ENCODE data around the gene TFB2M.
A peak's percentile ranks its signal among the peaks of the same experiment; 100 is the strongest.

Gene TFB2M

GRCh38 chr1:246517391-246517790 is 48.7 kb downstream of the TFB2M start:
- no peak for DNase-seq (ENCODE audit: insufficient read length, low spot score)

GRCh38 chr1:246516126-246516525 is 49.9 kb downstream of the TFB2M start:
- DNase-seq (ENCODE audit: insufficient read length, low spot score): no peak
- FAIRE-seq: no peak

More at GRCh38 chr1:246517391-246517790, 48.7 kb downstream of the TFB2M start:
- FAIRE-seq: no peak

GRCh38 chr1:246515390-246516005 is 50.6 kb downstream of the TFB2M start:
- no peak for FAIRE-seq
- no peak for DNase-seq (ENCODE audit: insufficient read length, low spot score)

GRCh38 chr1:246513619-246514343 is 52.3 kb downstream of the TFB2M start:
- DNase-seq (ENCODE audit: insufficient read length, low spot score) (no peak), FAIRE-seq (no peak)

GRCh38 chr1:246513041-246513440 is 53.0 kb downstream of the TFB2M start:
- DNase-seq (ENCODE audit: insufficient read length, low spot score) (no peak), FAIRE-seq (no peak)

- FAIRE-seq: no peak
- DNase-seq (ENCODE audit: insufficient read length, low spot score): no peak
Measured at GRCh38 chr1:246512635-246513034, 53.4 kb downstream of the TFB2M start.

GRCh38 chr1:246512230-246512629 is 53.8 kb downstream of the TFB2M start:
- FAIRE-seq (no peak), DNase-seq (ENCODE audit: insufficient read length, low spot score) (no peak)

- DNase-seq (ENCODE audit: insufficient read length, low spot score) (no peak), FAIRE-seq (no peak)
Measured at GRCh38 chr1:246511203-246511602, 54.9 kb downstream of the TFB2M start.

GRCh38 chr1:246510147-246511030 is 55.7 kb downstream of the TFB2M start:
- FAIRE-seq (no peak), DNase-seq (ENCODE audit: insufficient read length, low spot score) (no peak)

GRCh38 chr1:246508897-246509688 is 57.0 kb downstream of the TFB2M start:
- FAIRE-seq (no peak), DNase-seq (ENCODE audit: insufficient read length, low spot score) (no peak)

- DNase-seq (ENCODE audit: insufficient read length, low spot score) (peak; percentile 88), FAIRE-seq (no peak)
Measured at GRCh38 chr1:246506674-246507481, 59.2 kb downstream of the TFB2M start, which contains the start of gene SMYD3. SMYD3 (minus strand) TSS chr1:246507279.

GRCh38 chr1:246506367-246506673 is 59.7 kb downstream of the TFB2M start:
- DNase-seq (ENCODE audit: insufficient read length, low spot score): no peak
- FAIRE-seq: no peak

- FAIRE-seq: no peak
- no peak for DNase-seq (ENCODE audit: insufficient read length, low spot score)
Measured at GRCh38 chr1:246503341-246503740, 62.7 kb downstream of the TFB2M start.

- peak; percentile 83 for FAIRE-seq
- peak; percentile 38 for DNase-seq (ENCODE audit: insufficient read length, low spot score)
Measured at GRCh38 chr1:246497331-246497915, 68.6 kb downstream of the TFB2M start.

- FAIRE-seq: peak; percentile 71
Measured at GRCh38 chr1:246492611-246493245, 73.3 kb downstream of the TFB2M start.

GRCh38 chr1:246491551-246492053 is 74.5 kb downstream of the TFB2M start:
- no peak for DNase-seq (ENCODE audit: insufficient read length, low spot score)

More at GRCh38 chr1:246492611-246493245, 73.3 kb downstream of the TFB2M start:
- no peak for DNase-seq (ENCODE audit: insufficient read length, low spot score)

More at GRCh38 chr1:246491551-246492053, 74.5 kb downstream of the TFB2M start:
- no peak for FAIRE-seq
